ENCODE data around the gene SLC5A11. TPM values are rescaled to one million over a fixed set of nuclear protein-coding genes. Genes with fewer than 3 reads are reported as not detected.

Gene SLC5A11
- polyA plus RNA-seq, 1 experiment, result not detected

GRCh38 chr16:24930440-24930839 is 84.7 kb downstream of the SLC5A11 start:
- ChIA-PET POLR2A (interaction anchor here (0.6 kb wide), 1 partner anchor 223 kb away, joined by 3 read pairs; no protein-coding TSS in a partner anchor), CTCF (no interaction called here)
- TF ChIP-seq CTCF (IDR thresholded peaks at IDR 0.05; ENCODE audit: low read depth, low read length), result no peak

GRCh38 chr16:24931091-24931490 is 85.3 kb downstream of the SLC5A11 start:
- no peak for DNase-seq (ENCODE audit: low read depth, low spot score)
- H3K9me3 ChIP-seq (ENCODE audit: control insufficient read depth, insufficient read depth, low read length), result no peaks in the 10 kb centered on the region
- no peaks in the 10 kb centered on the region for H3K27me3 ChIP-seq (ENCODE audit: control insufficient read depth, insufficient read depth, low read length)
- no peak overlapping the region for H3K27ac ChIP-seq (ENCODE audit: low read depth, low read length)
- H3K4me3 ChIP-seq (ENCODE audit: low read depth, low read length), result no peak overlapping the region
- ChIA-PET CTCF (interaction anchor here (0.6 to 1.5 kb wide), 2 partner anchors 96 to 273 kb away, joined by 4 to 9 read pairs; no protein-coding TSS in a partner anchor), POLR2A (no interaction called here)
- TF ChIP-seq CTCF (IDR thresholded peaks at IDR 0.05; ENCODE audit: low read depth, low read length), result no peak

More at GRCh38 chr16:24930440-24930839, 84.7 kb downstream of the SLC5A11 start:
- Histone ChIP-seq H3K4me3 (ENCODE audit: low read depth, low read length) (no peak overlapping the region), H3K27me3 (ENCODE audit: control insufficient read depth, insufficient read depth, low read length) (no peaks in the 10 kb centered on the region), H3K9me3 (ENCODE audit: control insufficient read depth, insufficient read depth, low read length) (no peaks in the 10 kb centered on the region), H3K27ac (ENCODE audit: low read depth, low read length) (no peak overlapping the region)
- DNase-seq (ENCODE audit: low read depth, low spot score), result no peak

- POLR2A ChIA-PET, result no interaction called here
- TF ChIP-seq CTCF (IDR thresholded peaks at IDR 0.05; ENCODE audit: low read depth, low read length), result no peak
- Histone ChIP-seq H3K9me3 (ENCODE audit: control insufficient read depth, insufficient read depth, low read length) (no peaks in the 10 kb centered on the region; the same call in 1 of the 2 replicates), H3K4me3 (ENCODE audit: low read depth, low read length) (no peak overlapping the region), H3K27ac (ENCODE audit: low read depth, low read length) (no peak overlapping the region), H3K27me3 (ENCODE audit: control insufficient read depth, insufficient read depth, low read length) (no peaks in the 10 kb centered on the region)
- CTCF ChIA-PET, result interaction anchor here (0.7 to 1.2 kb wide), 3 partner anchors 29 to 418 kb away, joined by 3 to 4 read pairs (median 3); no protein-coding TSS in a partner anchor
- no peak for DNase-seq (ENCODE audit: low read depth, low spot score)
Observed at GRCh38 chr16:24935336-24935735, 89.6 kb downstream of the SLC5A11 start.

- POLR2A ChIA-PET, result no interaction called here
- TF ChIP-seq CTCF (IDR thresholded peaks at IDR 0.05; ENCODE audit: low read depth, low read length), result no peak
- H3K27me3 ChIP-seq (ENCODE audit: control insufficient read depth, insufficient read depth, low read length), result no peaks in the 10 kb centered on the region
- no peak overlapping the region for H3K27ac ChIP-seq (ENCODE audit: low read depth, low read length)
- CTCF ChIA-PET, result interaction anchor here (0.6 to 1.2 kb wide), 3 partner anchors 30 to 419 kb away, joined by 3 to 5 read pairs (median 4); no protein-coding TSS in a partner anchor
- no peak overlapping the region for H3K4me3 ChIP-seq (ENCODE audit: low read depth, low read length)
- no peaks in the 10 kb centered on the region; the same call in 1 of the 2 replicates for H3K9me3 ChIP-seq (ENCODE audit: control insufficient read depth, insufficient read depth, low read length)
- DNase-seq (ENCODE audit: low read depth, low spot score), result no peak
Observed at GRCh38 chr16:24936151-24936550, 90.4 kb downstream of the SLC5A11 start.

GRCh38 chr16:24939224-24939623 is 93.5 kb downstream of the SLC5A11 start:
- no peaks in the 10 kb centered on the region; the same call in 1 of the 2 replicates for H3K9me3 ChIP-seq (ENCODE audit: control insufficient read depth, insufficient read depth, low read length)
- no peak for DNase-seq (ENCODE audit: low read depth, low spot score)
- no peak overlapping the region for H3K4me3 ChIP-seq (ENCODE audit: low read depth, low read length)
- POLR2A ChIA-PET, result interaction anchor here (0.6 kb wide), 3 partner anchors 11 to 317 kb away, joined by 3 to 10 read pairs (median 4); no protein-coding TSS in a partner anchor
- TF ChIP-seq CTCF (IDR thresholded peaks at IDR 0.05; ENCODE audit: low read depth, low read length), result no peak
- no peak overlapping the region for H3K27ac ChIP-seq (ENCODE audit: low read depth, low read length)
- CTCF ChIA-PET, result interaction anchor here (0.6 to 1.6 kb wide), 4 partner anchors 33 to 105 kb away, joined by 3 to 5 read pairs (median 4); no protein-coding TSS in a partner anchor
- H3K27me3 ChIP-seq (ENCODE audit: control insufficient read depth, insufficient read depth, low read length), result no peaks in the 10 kb centered on the region

All from AG04450 (cell line).